Parathyroid adenoma (tissue), 2 donors: ENCODE measurements around the gene TEX38.

Source experiments
- H2AFZ ChIP-seq: fragments of 300-600 bp; sonication (generic); one replicate; pipeline ENCODE4 v1.7.0; 2017; ENCODE audit warnings: antibody characterized with exemption, mild to moderate bottlenecking
- H3K27ac ChIP-seq: fragments of 300-600 bp; sonication (generic); one replicate; pipeline ENCODE4 v1.7.0; 2017
- H3K27me3 ChIP-seq: fragments of 300-600 bp; sonication (generic); one replicate; pipeline ENCODE4 v1.7.0; 2017; ENCODE audit warnings: low read length; ENCODE audit not compliant: control insufficient read depth, insufficient read depth
- H3K36me3 ChIP-seq: fragments of 300-600 bp; sonication (generic); one replicate; pipeline ENCODE4 v1.7.0; 2017; ENCODE audit warnings: low read length; ENCODE audit not compliant: control insufficient read depth, insufficient read depth
- H3K4me1 ChIP-seq: fragments of 300-600 bp; sonication (generic); one replicate; pipeline ENCODE4 v1.7.0; 2017; ENCODE audit warnings: control low read depth
- H3K4me2 ChIP-seq: fragments of 300-600 bp; sonication (generic); one replicate; pipeline ENCODE4 v1.7.0; 2017; ENCODE audit warnings: low read length
- H3K4me3 ChIP-seq: fragments of 300-600 bp; sonication (generic); one replicate; pipeline ENCODE4 v1.7.0; 2017; ENCODE audit warnings: low read depth, low read length
- H3K79me2 ChIP-seq: fragments of 300-600 bp; sonication (generic); one replicate; pipeline ENCODE4 v1.7.0; 2017; ENCODE audit warnings: control low read depth
- H3K9ac ChIP-seq: fragments of 300-600 bp; sonication (generic); one replicate; pipeline ENCODE4 v1.7.0; 2017; ENCODE audit warnings: mild to moderate bottlenecking
- H3K9me3 ChIP-seq: fragments of 300-600 bp; sonication (generic); one replicate; pipeline ENCODE4 v1.7.0; 2017; ENCODE audit warnings: low read length; ENCODE audit not compliant: control insufficient read depth
- CTCF ChIP-seq: fragments of 300-600 bp; sonication (generic); IDR thresholded peaks from one replicate; pipeline ENCODE4 v1.7.0; 2017; ENCODE audit warnings: antibody characterized with exemption, mild to moderate bottlenecking
- donor health status: primary hyperparathyroidism.

TEX38 gene

GRCh38 chr1:46671554-46671953, at the start of gene TEX38:
TEX38 (plus strand) TSS chr1:46671854; CDS start chr1:46671935, 81 bp downstream.
- no peaks in the 10 kb centered on the region for H3K79me2 ChIP-seq
- no peaks in the 10 kb centered on the region for H3K9me3 ChIP-seq
- H3K4me3 ChIP-seq, result no peak within 1 kb of the TSS
- H3K4me2 ChIP-seq, result no peak within 1 kb of the TSS
- H3K27me3 ChIP-seq, result no peaks in the 10 kb centered on the region
- no peak for TF ChIP-seq CTCF
- no peaks in the 10 kb centered on the region for H3K36me3 ChIP-seq
- no peak within 1 kb of the TSS for H3K9ac ChIP-seq
- no peak within 1 kb of the TSS for H3K27ac ChIP-seq
- H3K4me1 ChIP-seq, result no peaks in the 10 kb centered on the region
- H2AFZ ChIP-seq, result no peak within 1 kb of the TSS

- Histone ChIP-seq H3K36me3 (no peaks in the 10 kb centered on the region), H3K27ac (no peak overlapping the region), H3K9me3 (no peaks in the 10 kb centered on the region), H2AFZ (no peak overlapping the region), H3K9ac (no peak overlapping the region), H3K4me2 (no peak overlapping the region), H3K27me3 (no peaks in the 10 kb centered on the region), H3K4me3 (no peak overlapping the region), H3K79me2 (no peaks in the 10 kb centered on the region), H3K4me1 (no peaks in the 10 kb centered on the region)
- TF ChIP-seq CTCF, result no peak
Observed at GRCh38 chr1:46621930-46622329, 49.7 kb upstream of the TEX38 start.

DNA sequence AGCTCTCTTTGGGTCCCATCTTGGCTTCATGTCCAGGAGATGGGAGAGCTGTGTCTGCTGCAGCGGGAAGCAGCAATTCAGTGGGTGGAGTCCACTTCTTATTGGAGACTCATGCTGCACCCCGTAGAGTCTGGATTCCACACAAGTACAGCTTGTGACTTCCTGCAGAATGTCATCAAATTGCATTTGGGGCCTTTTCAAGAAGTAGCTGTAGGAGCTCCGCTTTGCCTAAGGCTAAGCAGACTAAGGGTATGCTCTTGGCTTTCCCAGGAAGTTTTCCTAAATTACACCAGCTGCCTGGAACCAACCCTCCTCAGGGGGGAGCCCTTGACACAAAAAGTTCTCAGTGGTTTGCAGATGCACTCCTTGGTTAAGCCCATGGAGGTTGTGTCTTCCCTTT, 49.3 kb upstream of the TEX38 start:
- H3K4me2 ChIP-seq, result no peak overlapping the region
- no peaks in the 10 kb centered on the region for H3K27me3 ChIP-seq
- H3K27ac ChIP-seq, result no peak overlapping the region
- H3K36me3 ChIP-seq, result no peaks in the 10 kb centered on the region
- no peak overlapping the region for H2AFZ ChIP-seq
- no peaks in the 10 kb centered on the region for H3K4me1 ChIP-seq
- H3K9me3 ChIP-seq, result no peaks in the 10 kb centered on the region
- peak; percentile 46 for TF ChIP-seq CTCF
- H3K79me2 ChIP-seq, result no peaks in the 10 kb centered on the region
- no peak overlapping the region for H3K4me3 ChIP-seq
- no peak overlapping the region for H3K9ac ChIP-seq

DNA sequence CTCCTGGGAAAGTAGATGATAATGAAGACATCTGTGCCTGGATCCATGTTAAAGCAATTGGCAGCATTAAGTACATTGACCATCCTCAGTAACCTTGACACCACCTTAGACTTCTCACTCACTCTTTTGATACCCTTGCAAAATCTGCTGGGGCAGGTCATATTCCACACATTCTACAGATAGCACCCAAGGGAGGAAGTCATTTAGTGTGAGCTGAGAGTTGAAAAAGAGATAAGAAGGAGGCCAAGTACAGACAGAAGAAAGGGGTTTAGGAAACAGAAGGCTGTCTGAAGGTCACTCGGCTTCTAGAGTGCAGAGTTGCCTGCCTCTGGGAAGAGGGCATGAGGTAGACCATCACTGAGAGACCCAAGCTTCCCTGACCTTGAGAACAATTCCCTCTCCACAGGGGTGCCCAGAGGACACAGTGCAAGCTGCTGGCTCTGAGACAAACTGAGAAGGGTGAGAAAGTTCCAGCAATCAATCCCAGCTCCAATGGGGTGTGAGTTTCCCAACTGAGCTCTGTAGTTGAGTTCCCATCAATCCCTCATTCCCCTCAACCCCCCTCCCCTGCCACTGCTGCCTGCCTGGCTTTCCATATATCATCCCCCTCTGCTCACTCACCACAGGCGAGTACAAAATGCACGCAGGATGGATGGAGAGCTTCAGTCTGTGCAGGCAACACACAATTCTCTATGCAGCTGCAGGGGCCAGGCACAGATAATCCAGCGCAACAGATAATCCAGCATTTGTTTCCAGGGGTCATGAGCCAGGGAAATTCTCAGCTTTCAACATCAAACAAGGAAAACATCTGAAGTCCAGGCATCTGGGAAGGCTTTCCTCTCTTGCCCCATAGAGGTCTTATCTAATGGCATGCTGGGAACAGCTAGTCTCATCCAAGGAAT, 47.7 kb upstream of the TEX38 start:
- no peak overlapping the region for H2AFZ ChIP-seq
- no peaks in the 10 kb centered on the region for H3K27me3 ChIP-seq
- H3K4me2 ChIP-seq, result no peak overlapping the region
- H3K79me2 ChIP-seq, result no peaks in the 10 kb centered on the region
- H3K36me3 ChIP-seq, result no peaks in the 10 kb centered on the region
- no peaks in the 10 kb centered on the region for H3K9me3 ChIP-seq
- no peak overlapping the region for H3K9ac ChIP-seq
- no peaks in the 10 kb centered on the region for H3K4me1 ChIP-seq
- H3K4me3 ChIP-seq, result no peak overlapping the region
- no peak for TF ChIP-seq CTCF
- no peak overlapping the region for H3K27ac ChIP-seq

- no peaks in the 10 kb centered on the region for H3K36me3 ChIP-seq
Observed at GRCh38 chr1:46630719-46631118, 40.9 kb upstream of the TEX38 start.

More at GRCh38 chr1:46630719-46631118, 40.9 kb upstream of the TEX38 start:
- H3K9me3 ChIP-seq, result no peaks in the 10 kb centered on the region
- no peak overlapping the region for H3K4me2 ChIP-seq
- TF ChIP-seq CTCF, result no peak
- H3K4me3 ChIP-seq, result no peak overlapping the region
- H3K9ac ChIP-seq, result no peak overlapping the region
- no peak overlapping the region for H2AFZ ChIP-seq
- no peak overlapping the region for H3K27ac ChIP-seq
- no peaks in the 10 kb centered on the region for H3K27me3 ChIP-seq
- H3K79me2 ChIP-seq, result no peaks in the 10 kb centered on the region
- H3K4me1 ChIP-seq, result no peaks in the 10 kb centered on the region
